ENCODE data around the gene GADL1.

- TF ChIP-seq CTCF (IDR thresholded peaks at IDR 0.05) (no peak), MAZ (IDR thresholded peaks at IDR 0.05; ENCODE audit: borderline replicate concordance, low read depth, low read length) (no peak), USF2 (IDR thresholded peaks at IDR 0.05) (no peak), MAFK (IDR thresholded peaks at IDR 0.05; ENCODE audit: partially characterized antibody) (no peak), PHF8 (IDR thresholded peaks at IDR 0.05; ENCODE audit: borderline replicate concordance, low read depth) (no peak), ZSCAN20 (CRISPR knock-in tag; IDR thresholded peaks at IDR 0.05) (no peak), JUN (IDR thresholded peaks at IDR 0.05) (no peak), POLR2A (IDR thresholded peaks at IDR 0.05; ENCODE audit: low read length) (no peak), RAD21 (conservative IDR thresholded peaks at IDR 0.05 in 1 of 2, IDR thresholded peaks at IDR 0.05 in 1 of 2) (no peak), KDM5A (IDR thresholded peaks at IDR 0.05) (no peak), FOXS1 (CRISPR knock-in tag; IDR thresholded peaks at IDR 0.05) (no peak)
- TF ChIP-seq, protein P1, sequence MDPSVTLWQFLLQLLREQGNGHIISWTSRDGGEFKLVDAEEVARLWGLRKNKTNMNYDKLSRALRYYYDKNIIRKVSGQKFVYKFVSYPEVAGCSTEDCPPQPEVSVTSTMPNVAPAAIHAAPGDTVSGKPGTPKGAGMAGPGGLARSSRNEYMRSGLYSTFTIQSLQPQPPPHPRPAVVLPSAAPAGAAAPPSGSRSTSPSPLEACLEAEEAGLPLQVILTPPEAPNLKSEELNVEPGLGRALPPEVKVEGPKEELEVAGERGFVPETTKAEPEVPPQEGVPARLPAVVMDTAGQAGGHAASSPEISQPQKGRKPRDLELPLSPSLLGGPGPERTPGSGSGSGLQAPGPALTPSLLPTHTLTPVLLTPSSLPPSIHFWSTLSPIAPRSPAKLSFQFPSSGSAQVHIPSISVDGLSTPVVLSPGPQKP (IDR thresholded peaks at IDR 0.05; ENCODE audit: low read depth, low read length): no peak
- TF ChIP-seq, protein P2, sequence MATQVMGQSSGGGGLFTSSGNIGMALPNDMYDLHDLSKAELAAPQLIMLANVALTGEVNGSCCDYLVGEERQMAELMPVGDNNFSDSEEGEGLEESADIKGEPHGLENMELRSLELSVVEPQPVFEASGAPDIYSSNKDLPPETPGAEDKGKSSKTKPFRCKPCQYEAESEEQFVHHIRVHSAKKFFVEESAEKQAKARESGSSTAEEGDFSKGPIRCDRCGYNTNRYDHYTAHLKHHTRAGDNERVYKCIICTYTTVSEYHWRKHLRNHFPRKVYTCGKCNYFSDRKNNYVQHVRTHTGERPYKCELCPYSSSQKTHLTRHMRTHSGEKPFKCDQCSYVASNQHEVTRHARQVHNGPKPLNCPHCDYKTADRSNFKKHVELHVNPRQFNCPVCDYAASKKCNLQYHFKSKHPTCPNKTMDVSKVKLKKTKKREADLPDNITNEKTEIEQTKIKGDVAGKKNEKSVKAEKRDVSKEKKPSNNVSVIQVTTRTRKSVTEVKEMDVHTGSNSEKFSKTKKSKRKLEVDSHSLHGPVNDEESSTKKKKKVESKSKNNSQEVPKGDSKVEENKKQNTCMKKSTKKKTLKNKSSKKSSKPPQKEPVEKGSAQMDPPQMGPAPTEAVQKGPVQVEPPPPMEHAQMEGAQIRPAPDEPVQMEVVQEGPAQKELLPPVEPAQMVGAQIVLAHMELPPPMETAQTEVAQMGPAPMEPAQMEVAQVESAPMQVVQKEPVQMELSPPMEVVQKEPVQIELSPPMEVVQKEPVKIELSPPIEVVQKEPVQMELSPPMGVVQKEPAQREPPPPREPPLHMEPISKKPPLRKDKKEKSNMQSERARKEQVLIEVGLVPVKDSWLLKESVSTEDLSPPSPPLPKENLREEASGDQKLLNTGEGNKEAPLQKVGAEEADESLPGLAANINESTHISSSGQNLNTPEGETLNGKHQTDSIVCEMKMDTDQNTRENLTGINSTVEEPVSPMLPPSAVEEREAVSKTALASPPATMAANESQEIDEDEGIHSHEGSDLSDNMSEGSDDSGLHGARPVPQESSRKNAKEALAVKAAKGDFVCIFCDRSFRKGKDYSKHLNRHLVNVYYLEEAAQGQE (IDR thresholded peaks at IDR 0.05): no peak
- TF ChIP-seq, protein P3, sequence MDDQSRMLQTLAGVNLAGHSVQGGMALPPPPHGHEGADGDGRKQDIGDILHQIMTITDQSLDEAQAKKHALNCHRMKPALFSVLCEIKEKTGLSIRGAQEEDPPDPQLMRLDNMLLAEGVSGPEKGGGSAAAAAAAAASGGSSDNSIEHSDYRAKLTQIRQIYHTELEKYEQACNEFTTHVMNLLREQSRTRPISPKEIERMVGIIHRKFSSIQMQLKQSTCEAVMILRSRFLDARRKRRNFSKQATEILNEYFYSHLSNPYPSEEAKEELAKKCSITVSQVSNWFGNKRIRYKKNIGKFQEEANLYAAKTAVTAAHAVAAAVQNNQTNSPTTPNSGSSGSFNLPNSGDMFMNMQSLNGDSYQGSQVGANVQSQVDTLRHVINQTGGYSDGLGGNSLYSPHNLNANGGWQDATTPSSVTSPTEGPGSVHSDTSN (IDR thresholded peaks at IDR 0.05): no peak
These were observed 25.1 kb upstream of the GADL1 start for GRCh38 chr3:30919564-30919963.

Measured in A549 (cell line).